ENCODE results near the gene PCDHB8.
A peak's percentile ranks its signal among the peaks of the same experiment; 100 is the strongest.
"Not testable (repeated sequence)": the region's sequence is repeated elsewhere in the genome, so short reads cannot be mapped to it uniquely, and the experiment has no call there.

Gene PCDHB8

GRCh38 chr5:141175933-141176332, 1.7 kb upstream of the PCDHB8 start:
- Histone ChIP-seq H3K9me3 (no peaks in the 10 kb centered on the region; the same call in 1 of the 2 replicates), H3K36me3 (no peaks in the 10 kb centered on the region), H3K4me1 (no peaks in the 10 kb centered on the region), H3K4me3 (ENCODE audit: low read depth, low read length) (no peak overlapping the region), H3K27me3 (no peaks in the 10 kb centered on the region)
- TF ChIP-seq CTCF (IDR thresholded peaks at IDR 0.05; ENCODE audit: low read depth, low read length): no peak
- DNase-seq: no peak

GRCh38 chr5:141179371-141179770, 1.8 kb downstream of the PCDHB8 start:
- not testable (repeated sequence) for H3K4me1 ChIP-seq; H3K4me3 ChIP-seq (ENCODE audit: low read depth, low read length); DNase-seq; H3K27me3 ChIP-seq; H3K36me3 ChIP-seq; H3K9me3 ChIP-seq

GRCh38 chr5:141179876-141180275, 2.3 kb downstream of the PCDHB8 start:
- H3K9me3 ChIP-seq; H3K27me3 ChIP-seq; H3K36me3 ChIP-seq; H3K4me3 ChIP-seq (ENCODE audit: low read depth, low read length); H3K4me1 ChIP-seq; DNase-seq: not testable (repeated sequence)

- H3K4me1 ChIP-seq: no peaks in the 10 kb centered on the region
- no peak for DNase-seq
- TF ChIP-seq CTCF (IDR thresholded peaks at IDR 0.05; ENCODE audit: low read depth, low read length): no peak
- H3K36me3 ChIP-seq: peaks cover 7% of the 10 kb centered on the region; the same call in 1 of the 2 replicates
- no peak overlapping the region for H3K4me3 ChIP-seq (ENCODE audit: low read depth, low read length)
- no peaks in the 10 kb centered on the region for H3K27me3 ChIP-seq
- no peaks in the 10 kb centered on the region; the same call in 1 of the 2 replicates for H3K9me3 ChIP-seq
Observed at GRCh38 chr5:141180313-141180712, 2.7 kb downstream of the PCDHB8 start.

- Histone ChIP-seq H3K36me3 (peaks cover 9% of the 10 kb centered on the region; the same call in 1 of the 2 replicates), H3K9me3 (no peaks in the 10 kb centered on the region), H3K27me3 (no peaks in the 10 kb centered on the region), H3K4me1 (no peaks in the 10 kb centered on the region), H3K4me3 (ENCODE audit: low read depth, low read length) (peak within 1 kb of the TSS; percentile 96)
- peak; percentile 88 for DNase-seq
- TF ChIP-seq CTCF (IDR thresholded peaks at IDR 0.05; ENCODE audit: low read depth, low read length): peak; percentile 90
Observed at GRCh38 chr5:141182248-141182647, 4.7 kb downstream of the PCDHB8 start, which contains the start of gene PCDHB16. PCDHB16 (plus strand) TSS chr5:141182387; CDS start chr5:141182560, 173 bp downstream.

GRCh38 chr5:141184117-141184855, 6.7 kb downstream of the PCDHB8 start:
- H3K36me3 ChIP-seq; H3K27me3 ChIP-seq; H3K9me3 ChIP-seq; H3K4me1 ChIP-seq; H3K4me3 ChIP-seq (ENCODE audit: low read depth, low read length); DNase-seq: not testable (repeated sequence)

GRCh38 chr5:141186897-141187512, 9.4 kb downstream of the PCDHB8 start, which contains the start of gene PCDHB9:
PCDHB9 (plus strand) TSS chr5:141187161; CDS start chr5:141187319, 158 bp downstream.
- Histone ChIP-seq H3K36me3 (peaks cover 9% of the 10 kb centered on the region; the same call in 1 of the 2 replicates), H3K4me1 (no peaks in the 10 kb centered on the region), H3K27me3 (no peaks in the 10 kb centered on the region), H3K4me3 (ENCODE audit: low read depth, low read length) (no peak within 1 kb of the TSS), H3K9me3 (no peaks in the 10 kb centered on the region; the same call in 1 of the 2 replicates)
- peak; percentile 62 for TF ChIP-seq CTCF (IDR thresholded peaks at IDR 0.05; ENCODE audit: low read depth, low read length)
- DNase-seq: peak; percentile 42

GRCh38 chr5:141188682-141189081, 11.1 kb downstream of the PCDHB8 start:
- H3K9me3 ChIP-seq, DNase-seq: not testable (repeated sequence)

GRCh38 chr5:141189131-141189530, 11.5 kb downstream of the PCDHB8 start:
- H3K9me3 ChIP-seq; H3K4me3 ChIP-seq (ENCODE audit: low read depth, low read length); H3K27me3 ChIP-seq; H3K4me1 ChIP-seq; H3K36me3 ChIP-seq; DNase-seq: not testable (repeated sequence)

More at GRCh38 chr5:141188682-141189081, 11.1 kb downstream of the PCDHB8 start:
- not testable (repeated sequence) for H3K27me3 ChIP-seq; H3K4me1 ChIP-seq; H3K36me3 ChIP-seq; H3K4me3 ChIP-seq (ENCODE audit: low read depth, low read length)

Data from BE2C (cell line).